Endothelial cell of umbilical vein (primary cell): ENCODE results near the gene MGAT1.

Experiments
- CTCF ChIP-seq, 2 donors: IDR thresholded peaks; 1 replicate in 1 of 2; 2 replicates in 1 of 2; pipeline ENCODE4 v1.5.1; 2011; ENCODE audit warnings: low read length in 2 of 2, mild to moderate bottlenecking in 2 of 2, moderate library complexity in 2 of 2, control low read depth in 1 of 2, inconsistent platforms in 1 of 2, low read depth in 1 of 2; ENCODE audit not compliant: insufficient read depth in 1 of 2; ENCODE audit errors: extremely low read depth in 1 of 2
- EZH2 ChIP-seq: IDR thresholded peaks from 2 replicates; pipeline ENCODE4 v1.6.1; 2012; ENCODE audit warnings: borderline replicate concordance, low read depth, mild to moderate bottlenecking, moderate library complexity, low read length, inconsistent platforms; ENCODE audit not compliant: severe bottlenecking
- GATA2 ChIP-seq: IDR thresholded peaks from 2 replicates; pipeline ENCODE4 v1.7.0; 2011; ENCODE audit warnings: low read depth, mild to moderate bottlenecking, moderate library complexity, mixed read lengths, low read length; ENCODE audit not compliant: insufficient read length, insufficient read depth
- JUN ChIP-seq: IDR thresholded peaks from 2 replicates; pipeline ENCODE4 v1.6.1; 2011; ENCODE audit warnings: borderline replicate concordance, low read depth; ENCODE audit not compliant: insufficient read length, insufficient read depth
- MAX ChIP-seq: IDR thresholded peaks from 2 replicates; pipeline ENCODE4 v1.6.1; 2011; ENCODE audit not compliant: insufficient read depth, insufficient read length
- POLR2A ChIP-seq: IDR thresholded peaks from 2 replicates; pipeline ENCODE4 v1.6.1; 2012; ENCODE audit warnings: low read depth, mild to moderate bottlenecking, control low read depth, low read length
- POLR2AphosphoS5 ChIP-seq: IDR thresholded peaks from 2 replicates; pipeline ENCODE4 v1.6.1; 2012; ENCODE audit warnings: low read depth, mild to moderate bottlenecking, control low read depth, low read length, moderate library complexity; ENCODE audit not compliant: insufficient read depth

DNA sequence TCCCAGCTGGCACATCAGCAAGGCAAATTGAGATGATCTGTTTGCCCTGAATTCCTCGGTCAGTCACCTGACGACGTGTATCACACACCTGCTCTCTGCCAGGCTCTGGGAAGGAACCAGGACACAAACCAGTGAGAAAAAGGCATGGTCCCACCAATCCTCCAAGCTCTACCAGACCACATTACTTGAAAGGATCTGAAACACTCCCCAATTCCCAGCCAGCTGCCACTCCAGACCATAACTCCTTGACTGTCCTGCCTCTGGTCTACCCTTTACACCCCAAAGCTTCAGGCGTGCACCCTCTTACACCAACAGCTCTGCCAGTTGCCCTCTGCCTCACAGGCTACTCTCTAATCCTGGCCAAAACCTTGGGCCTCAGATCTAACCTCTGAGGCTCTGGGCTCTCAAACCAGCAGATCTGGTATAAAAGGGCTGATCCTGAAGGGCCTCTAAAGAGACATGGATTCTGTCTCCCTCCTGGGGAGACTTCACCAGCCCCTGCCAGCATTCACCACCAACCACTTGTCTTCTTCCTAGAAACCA lies 6.8 kb downstream of the MGAT1 start:
- TF ChIP-seq CTCF (IDR thresholded peaks at IDR 0.05; ENCODE audit: extremely low read depth in 1 of 2, insufficient read depth in 1 of 2, low read depth in 1 of 2, low read length in 2 of 2) (no peak), POLR2A (no peak), EZH2 (no peak), MAX (no peak), GATA2 (no peak), POLR2AphosphoS5 (no peak), JUN (no peak)
